ENCODE results near the gene ZEB1. TPM values are rescaled to one million over a fixed set of nuclear protein-coding genes. Genes with fewer than 3 reads are reported as not detected.

Gene ZEB1
- total and polyA plus RNA-seq, 10 of the 15 experiments (the other 5 are each of a cell fraction or from before 2014, with no cell fraction given): 10.4 to 35.6 (median 24.5) TPM

DNA sequence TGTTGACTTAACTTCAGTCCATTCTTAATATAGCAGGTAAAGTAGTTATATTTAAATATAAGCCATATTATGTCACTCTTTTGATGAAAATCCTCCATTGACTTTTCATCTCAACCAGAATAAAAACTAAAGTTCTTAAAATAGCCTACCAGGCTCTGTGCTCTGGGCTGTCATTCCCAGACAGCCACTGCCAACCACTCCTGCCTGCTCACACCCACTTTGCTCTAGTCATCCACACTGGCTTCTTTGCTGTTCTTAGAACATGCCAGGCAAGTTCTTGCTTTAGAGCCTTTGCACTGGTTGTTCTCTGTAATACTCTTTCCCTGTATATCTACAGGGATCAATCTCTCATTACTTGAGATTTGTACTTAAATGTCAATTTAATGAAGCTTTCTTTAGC lies 80.6 kb downstream of the ZEB1 start (continued):
- no peak for TF ChIP-seq SMAD5 (IDR thresholded peaks at IDR 0.05; ENCODE audit: low read depth)
- TF ChIP-seq FOXK2 (IDR thresholded peaks at IDR 0.05): no peak
- no peak for TF ChIP-seq EZH2 (IDR thresholded peaks at IDR 0.05; ENCODE audit: borderline replicate concordance, control insufficient read depth, low read depth, low read length)
- TF ChIP-seq, protein P1, sequence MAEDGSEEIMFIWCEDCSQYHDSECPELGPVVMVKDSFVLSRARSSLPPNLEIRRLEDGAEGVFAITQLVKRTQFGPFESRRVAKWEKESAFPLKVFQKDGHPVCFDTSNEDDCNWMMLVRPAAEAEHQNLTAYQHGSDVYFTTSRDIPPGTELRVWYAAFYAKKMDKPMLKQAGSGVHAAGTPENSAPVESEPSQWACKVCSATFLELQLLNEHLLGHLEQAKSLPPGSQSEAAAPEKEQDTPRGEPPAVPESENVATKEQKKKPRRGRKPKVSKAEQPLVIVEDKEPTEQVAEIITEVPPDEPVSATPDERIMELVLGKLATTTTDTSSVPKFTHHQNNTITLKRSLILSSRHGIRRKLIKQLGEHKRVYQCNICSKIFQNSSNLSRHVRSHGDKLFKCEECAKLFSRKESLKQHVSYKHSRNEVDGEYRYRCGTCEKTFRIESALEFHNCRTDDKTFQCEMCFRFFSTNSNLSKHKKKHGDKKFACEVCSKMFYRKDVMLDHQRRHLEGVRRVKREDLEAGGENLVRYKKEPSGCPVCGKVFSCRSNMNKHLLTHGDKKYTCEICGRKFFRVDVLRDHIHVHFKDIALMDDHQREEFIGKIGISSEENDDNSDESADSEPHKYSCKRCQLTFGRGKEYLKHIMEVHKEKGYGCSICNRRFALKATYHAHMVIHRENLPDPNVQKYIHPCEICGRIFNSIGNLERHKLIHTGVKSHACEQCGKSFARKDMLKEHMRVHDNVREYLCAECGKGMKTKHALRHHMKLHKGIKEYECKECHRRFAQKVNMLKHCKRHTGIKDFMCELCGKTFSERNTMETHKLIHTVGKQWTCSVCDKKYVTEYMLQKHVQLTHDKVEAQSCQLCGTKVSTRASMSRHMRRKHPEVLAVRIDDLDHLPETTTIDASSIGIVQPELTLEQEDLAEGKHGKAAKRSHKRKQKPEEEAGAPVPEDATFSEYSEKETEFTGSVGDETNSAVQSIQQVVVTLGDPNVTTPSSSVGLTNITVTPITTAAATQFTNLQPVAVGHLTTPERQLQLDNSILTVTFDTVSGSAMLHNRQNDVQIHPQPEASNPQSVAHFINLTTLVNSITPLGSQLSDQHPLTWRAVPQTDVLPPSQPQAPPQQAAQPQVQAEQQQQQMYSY (CRISPR knock-in tag; IDR thresholded peaks at IDR 0.05): no peak
- no peak for TF ChIP-seq SUZ12 (IDR thresholded peaks at IDR 0.05; ENCODE audit: unreplicated experiment)
- TF ChIP-seq YY1 (IDR thresholded peaks at IDR 0.05; ENCODE audit: low read depth, low read length): no peak
- no peak for TF ChIP-seq SMARCA5 (IDR thresholded peaks at IDR 0.05)

DNA sequence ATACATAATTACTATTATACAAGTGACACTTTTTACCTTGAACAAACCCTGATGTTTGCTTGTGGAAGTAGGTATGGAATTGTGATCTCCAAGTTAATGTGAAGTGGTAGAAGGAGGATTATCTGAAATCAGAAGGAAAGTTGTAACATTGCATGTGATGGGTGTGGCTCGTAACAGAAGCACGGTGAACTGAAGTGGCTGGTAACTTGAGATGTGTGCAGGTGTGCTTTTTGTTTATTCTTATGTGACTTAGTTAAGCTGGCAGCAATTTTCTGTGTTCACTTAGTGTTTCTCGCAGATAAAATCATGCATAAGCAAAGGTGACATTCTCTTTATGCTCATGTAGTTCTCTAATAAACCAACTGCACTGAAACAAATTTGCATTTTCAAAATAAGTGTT lies 82.3 kb downstream of the ZEB1 start:
- FAIRE-seq (no peak), ATAC-seq (no peak), DNase-seq (ENCODE audit: low read depth, low spot score) (no peak)
- H3K79me2 ChIP-seq (ENCODE audit: control insufficient read depth, insufficient read depth, low read length): peaks cover 25% of the 10 kb centered on the region
- H3K4me2 ChIP-seq (ENCODE audit: control insufficient read depth, insufficient read depth): no peak overlapping the region
- no peak overlapping the region for H3K9ac ChIP-seq (ENCODE audit: control insufficient read depth, insufficient read depth, low read length)
- ChIA-PET POLR2A (interaction anchor here (0.6 kb wide), 1 partner anchor 945 kb away, joined by 5 read pairs; no protein-coding TSS in a partner anchor), SMC1A (ENCODE audit: uncharacterized antibody, unreplicated experiment) (interaction anchor here (3.5 kb wide), 1 partner anchor 10 kb away, joined by 15 read pairs; no protein-coding TSS in a partner anchor), RAD21 (ENCODE audit: unreplicated experiment) (no interaction called here), CTCF (interaction anchor here (0.7 to 0.8 kb wide), 2 partner anchors 16 to 370 kb away, joined by 3 to 4 read pairs; partner anchors contain the start of gene ZNF438)
- in situ Hi-C loops (cut with MboI) (no loop called here), intact Hi-C loops (cut with micrococcal nuclease; ENCODE audit: unreplicated experiment) (no loop called here)
- H3K27me3 ChIP-seq (replicated peaks in 1 of 2; ENCODE audit: control insufficient read depth in 2 of 2, insufficient read depth in 2 of 2, low read length in 1 of 2): no peaks in the 10 kb centered on the region
- no peak overlapping the region for H2AFZ ChIP-seq (ENCODE audit: control insufficient read depth, low read depth, low read length)
- no peaks in the 10 kb centered on the region for H3K36me3 ChIP-seq (ENCODE audit: control insufficient read depth in 2 of 2, insufficient read depth in 2 of 2, low read length in 1 of 2)
- H3K9me3 ChIP-seq (replicated peaks; ENCODE audit: control insufficient read depth, insufficient read depth, low read length): no peaks in the 10 kb centered on the region
- no TSS peak for BruUV-seq (replicated peaks)
- WGBS (ENCODE audit: insufficient coverage, insufficient replicate concordance, low lambda C conversion rate, missing lambda C conversion rate): 80% methylated on average over 3 of the region's 3 CpGs
- H3K27ac ChIP-seq (ENCODE audit: control insufficient read depth, insufficient read depth): no peak overlapping the region
- peaks cover 6% of the 10 kb centered on the region; the same call in 1 of the 2 replicates for H3K4me1 ChIP-seq (ENCODE audit: control insufficient read depth, insufficient read depth, low read length)
- TF ChIP-seq EP300 (IDR thresholded peaks at IDR 0.05; ENCODE audit: borderline replicate concordance in 1 of 2, control insufficient read depth in 1 of 2, low read depth in 2 of 2, low read length in 2 of 2) (no peak), RBBP5 (conservative IDR thresholded peaks at IDR 0.05) (no peak), EGR1 (IDR thresholded peaks at IDR 0.05; ENCODE audit: borderline replicate concordance in 1 of 2, low read depth in 2 of 2, low read length in 2 of 2) (no peak), TARDBP (IDR thresholded peaks at IDR 0.05; ENCODE audit: borderline replicate concordance) (no peak), ZNF384 (IDR thresholded peaks at IDR 0.05; ENCODE audit: borderline replicate concordance, low read depth, low read length) (no peak), WRNIP1 (IDR thresholded peaks at IDR 0.05; ENCODE audit: borderline replicate concordance, low read depth, low read length) (no peak), KDM1A (IDR thresholded peaks at IDR 0.05; ENCODE audit: borderline replicate concordance) (no peak), ZNF274 (IDR thresholded peaks at IDR 0.05; ENCODE audit: insufficient read depth, insufficient read length) (no peak), POLR2AphosphoS2 (IDR thresholded peaks at IDR 0.05; ENCODE audit: low read depth, low read length) (no peak), EED (IDR thresholded peaks at IDR 0.05; ENCODE audit: low read depth) (no peak)
- TF ChIP-seq, protein P2, sequence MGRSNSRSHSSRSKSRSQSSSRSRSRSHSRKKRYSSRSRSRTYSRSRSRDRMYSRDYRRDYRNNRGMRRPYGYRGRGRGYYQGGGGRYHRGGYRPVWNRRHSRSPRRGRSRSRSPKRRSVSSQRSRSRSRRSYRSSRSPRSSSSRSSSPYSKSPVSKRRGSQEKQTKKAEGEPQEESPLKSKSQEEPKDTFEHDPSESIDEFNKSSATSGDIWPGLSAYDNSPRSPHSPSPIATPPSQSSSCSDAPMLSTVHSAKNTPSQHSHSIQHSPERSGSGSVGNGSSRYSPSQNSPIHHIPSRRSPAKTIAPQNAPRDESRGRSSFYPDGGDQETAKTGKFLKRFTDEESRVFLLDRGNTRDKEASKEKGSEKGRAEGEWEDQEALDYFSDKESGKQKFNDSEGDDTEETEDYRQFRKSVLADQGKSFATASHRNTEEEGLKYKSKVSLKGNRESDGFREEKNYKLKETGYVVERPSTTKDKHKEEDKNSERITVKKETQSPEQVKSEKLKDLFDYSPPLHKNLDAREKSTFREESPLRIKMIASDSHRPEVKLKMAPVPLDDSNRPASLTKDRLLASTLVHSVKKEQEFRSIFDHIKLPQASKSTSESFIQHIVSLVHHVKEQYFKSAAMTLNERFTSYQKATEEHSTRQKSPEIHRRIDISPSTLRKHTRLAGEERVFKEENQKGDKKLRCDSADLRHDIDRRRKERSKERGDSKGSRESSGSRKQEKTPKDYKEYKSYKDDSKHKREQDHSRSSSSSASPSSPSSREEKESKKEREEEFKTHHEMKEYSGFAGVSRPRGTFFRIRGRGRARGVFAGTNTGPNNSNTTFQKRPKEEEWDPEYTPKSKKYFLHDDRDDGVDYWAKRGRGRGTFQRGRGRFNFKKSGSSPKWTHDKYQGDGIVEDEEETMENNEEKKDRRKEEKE (IDR thresholded peaks at IDR 0.05): no peak
- no peak overlapping the region for H3K4me3 ChIP-seq
- H4K20me1 ChIP-seq (ENCODE audit: control insufficient read depth, insufficient read depth): no peaks in the 10 kb centered on the region
